WERI-Rb-1 (cell line): Measurements from ENCODE around the gene SORCS2.

Source experiments
- DNase-seq: peaks from one replicate; pipeline ENCODE4 v3.0.0-alpha.2; 2020
- H3K27ac ChIP-seq: fragments of 250-450 bp; sonication (Bioruptor Pico); 2 replicates; pipeline ENCODE4 v1.5.1; 2020; ENCODE audit warnings: mild to moderate bottlenecking, moderate library complexity
- H3K27me3 ChIP-seq: fragments of 250-450 bp; sonication (Bioruptor Pico); 2 replicates; pipeline ENCODE4 v1.5.1; 2021; ENCODE audit warnings: mild to moderate bottlenecking, low read depth, moderate library complexity; ENCODE audit not compliant: insufficient read depth, severe bottlenecking
- H3K36me3 ChIP-seq: fragments of 250-450 bp; sonication (Bioruptor Pico); 2 replicates; pipeline ENCODE4 v1.5.1; 2020; ENCODE audit warnings: mild to moderate bottlenecking, moderate library complexity
- H3K4me3 ChIP-seq: 2 replicates; pipeline ENCODE4 v1.5.1; 2011; ENCODE audit warnings: low read depth, mild to moderate bottlenecking, control low read depth, low read length
- H3K9me3 ChIP-seq: fragments of 250-450 bp; sonication (Bioruptor Pico); 2 replicates; pipeline ENCODE4 v1.5.1; 2021; ENCODE audit warnings: mild to moderate bottlenecking, moderate library complexity; ENCODE audit not compliant: severe bottlenecking
- TF ChIP-seq, protein P1 (sequence below): IDR thresholded peaks from 2 replicates; pipeline ENCODE4 v1.5.1; 2011; ENCODE audit warnings: low read depth, mild to moderate bottlenecking, control low read depth, inconsistent platforms, low read length

SORCS2 gene

GRCh38 chr4:7620814-7621176 is 428.5 kb downstream of the SORCS2 start:
- TF ChIP-seq, protein P1, sequence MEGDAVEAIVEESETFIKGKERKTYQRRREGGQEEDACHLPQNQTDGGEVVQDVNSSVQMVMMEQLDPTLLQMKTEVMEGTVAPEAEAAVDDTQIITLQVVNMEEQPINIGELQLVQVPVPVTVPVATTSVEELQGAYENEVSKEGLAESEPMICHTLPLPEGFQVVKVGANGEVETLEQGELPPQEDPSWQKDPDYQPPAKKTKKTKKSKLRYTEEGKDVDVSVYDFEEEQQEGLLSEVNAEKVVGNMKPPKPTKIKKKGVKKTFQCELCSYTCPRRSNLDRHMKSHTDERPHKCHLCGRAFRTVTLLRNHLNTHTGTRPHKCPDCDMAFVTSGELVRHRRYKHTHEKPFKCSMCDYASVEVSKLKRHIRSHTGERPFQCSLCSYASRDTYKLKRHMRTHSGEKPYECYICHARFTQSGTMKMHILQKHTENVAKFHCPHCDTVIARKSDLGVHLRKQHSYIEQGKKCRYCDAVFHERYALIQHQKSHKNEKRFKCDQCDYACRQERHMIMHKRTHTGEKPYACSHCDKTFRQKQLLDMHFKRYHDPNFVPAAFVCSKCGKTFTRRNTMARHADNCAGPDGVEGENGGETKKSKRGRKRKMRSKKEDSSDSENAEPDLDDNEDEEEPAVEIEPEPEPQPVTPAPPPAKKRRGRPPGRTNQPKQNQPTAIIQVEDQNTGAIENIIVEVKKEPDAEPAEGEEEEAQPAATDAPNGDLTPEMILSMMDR: no peak
- Histone ChIP-seq H3K4me3 (no peak overlapping the region), H3K9me3 (no peaks in the 10 kb centered on the region), H3K27me3 (no peaks in the 10 kb centered on the region), H3K27ac (no peak overlapping the region), H3K36me3 (peaks cover 3% of the 10 kb centered on the region; the same call in 1 of the 2 replicates)
- no peak for DNase-seq

DNA sequence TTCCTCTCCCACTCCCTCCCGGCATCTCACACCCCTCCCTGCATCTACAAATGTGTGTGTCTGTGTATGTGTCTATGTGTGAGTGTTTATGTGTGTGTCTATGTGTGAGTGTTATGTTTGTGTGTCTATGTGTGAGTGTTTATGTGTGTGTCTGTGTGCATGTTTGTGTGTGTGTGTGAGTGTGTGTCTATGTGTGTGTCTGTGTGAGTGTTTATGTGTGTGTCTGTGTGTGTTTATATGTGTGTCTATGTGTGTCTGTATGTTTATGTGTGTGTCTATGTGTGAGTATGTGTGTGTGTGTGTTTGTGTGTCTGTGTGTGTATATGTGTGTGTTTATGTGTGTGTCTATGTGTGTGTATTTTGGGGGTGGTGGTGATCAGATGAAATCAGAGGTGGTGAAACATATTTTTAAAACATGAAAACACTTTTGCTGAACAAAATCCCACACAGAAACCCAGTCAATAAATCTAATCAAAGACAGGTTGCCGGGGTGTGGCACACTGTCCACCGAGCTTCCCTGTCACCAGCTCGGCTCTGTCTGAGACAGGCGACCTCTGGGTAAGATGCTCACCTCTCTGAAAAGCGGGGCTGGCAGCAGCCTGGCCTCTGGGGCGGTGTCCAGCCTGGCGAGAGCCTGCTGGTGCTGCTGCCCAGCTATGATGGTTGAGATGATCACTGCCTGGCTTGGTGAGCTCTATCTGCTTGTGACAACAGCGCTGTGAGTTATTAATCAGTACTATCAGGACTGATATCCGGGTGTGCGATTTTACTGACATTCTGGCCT is 429.1 kb downstream of the SORCS2 start:
- Histone ChIP-seq H3K9me3 (no peaks in the 10 kb centered on the region), H3K4me3 (no peak overlapping the region), H3K27me3 (no peaks in the 10 kb centered on the region), H3K27ac (no peak overlapping the region), H3K36me3 (peaks cover 7% of the 10 kb centered on the region)
- TF ChIP-seq, protein P1: no peak
- no peak for DNase-seq

DNA sequence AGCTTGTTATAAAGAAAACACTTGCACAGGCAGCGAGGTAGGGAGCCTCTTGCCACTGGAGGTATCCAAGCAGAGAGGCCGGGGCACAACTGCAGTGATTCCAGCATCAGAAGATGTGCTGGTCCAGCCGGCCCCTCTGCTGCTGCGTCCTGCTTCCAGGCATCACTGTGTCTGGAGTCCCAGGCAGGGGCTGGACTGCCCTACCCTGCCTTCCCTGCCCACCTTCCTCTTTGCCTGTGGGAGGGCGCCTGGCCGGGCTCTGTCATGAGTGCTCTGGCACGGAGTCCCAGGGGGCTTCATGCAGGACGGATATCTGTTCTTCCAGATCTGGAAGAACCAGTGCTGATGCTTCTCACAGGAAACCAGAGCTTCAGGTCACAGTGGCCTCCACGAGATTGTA is 430.0 kb downstream of the SORCS2 start:
- TF ChIP-seq, protein P1: no peak
- Histone ChIP-seq H3K4me3 (no peak overlapping the region), H3K27ac (no peak overlapping the region), H3K27me3 (no peaks in the 10 kb centered on the region), H3K36me3 (peaks cover 8% of the 10 kb centered on the region), H3K9me3 (no peaks in the 10 kb centered on the region)
- DNase-seq: no peak

DNA sequence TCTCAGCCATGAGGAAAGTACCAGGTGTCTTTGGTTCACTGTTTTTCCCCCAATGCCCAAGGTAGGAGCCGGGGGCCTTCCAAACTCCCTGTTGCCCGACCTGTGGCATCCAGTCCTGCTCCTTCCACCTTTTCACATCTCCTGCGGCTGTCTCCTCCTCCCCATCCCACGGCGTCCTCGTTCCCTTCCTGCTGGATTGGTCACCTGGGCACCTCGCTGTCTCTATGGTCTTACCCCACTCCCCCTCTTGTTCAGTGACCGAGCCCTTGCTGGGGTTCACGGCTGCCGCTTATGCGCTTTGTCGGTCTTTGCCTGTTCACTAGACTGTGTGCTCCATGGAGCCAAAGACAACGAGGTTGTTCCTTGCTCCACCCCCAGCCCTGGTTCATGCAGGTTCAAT is 431.1 kb downstream of the SORCS2 start:
- Histone ChIP-seq H3K9me3 (no peaks in the 10 kb centered on the region), H3K4me3 (no peak overlapping the region), H3K27me3 (no peaks in the 10 kb centered on the region), H3K36me3 (peaks cover 8% of the 10 kb centered on the region), H3K27ac (no peak overlapping the region)
- DNase-seq: no peak
- TF ChIP-seq, protein P1: no peak

DNA sequence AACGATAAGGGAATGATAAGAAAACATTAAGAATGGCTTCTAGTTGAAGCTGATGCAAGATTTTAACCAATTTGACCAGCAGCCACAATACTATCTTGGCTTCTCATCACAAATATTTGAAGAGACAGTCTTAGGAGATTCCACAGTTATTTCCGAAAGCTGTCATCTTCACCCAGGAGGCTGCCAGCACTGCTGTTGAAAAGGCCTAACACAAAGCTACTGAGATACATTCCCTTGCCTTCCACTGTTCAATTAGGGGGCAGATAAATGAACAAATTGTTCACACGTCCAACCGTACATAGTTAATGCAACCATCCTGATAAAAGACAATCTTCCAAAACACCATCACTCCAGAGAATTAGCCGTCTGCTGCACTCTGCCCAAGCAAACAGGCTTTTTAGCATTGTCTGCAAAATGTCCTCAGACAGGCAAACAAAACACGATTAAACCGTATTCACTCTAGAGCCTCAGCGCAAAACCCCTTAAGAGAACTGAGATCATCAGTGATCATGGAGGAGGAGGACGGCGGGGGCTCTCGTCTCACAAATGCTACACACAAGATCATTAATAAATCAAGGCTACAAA is 432.1 kb downstream of the SORCS2 start:
- TF ChIP-seq, protein P1: no peak
- no peaks in the 10 kb centered on the region for H3K9me3 ChIP-seq
- no peak overlapping the region for H3K4me3 ChIP-seq
- DNase-seq: no peak
- H3K36me3 ChIP-seq: peaks cover 8% of the 10 kb centered on the region
- H3K27me3 ChIP-seq: no peaks in the 10 kb centered on the region
- no peak overlapping the region for H3K27ac ChIP-seq

DNA sequence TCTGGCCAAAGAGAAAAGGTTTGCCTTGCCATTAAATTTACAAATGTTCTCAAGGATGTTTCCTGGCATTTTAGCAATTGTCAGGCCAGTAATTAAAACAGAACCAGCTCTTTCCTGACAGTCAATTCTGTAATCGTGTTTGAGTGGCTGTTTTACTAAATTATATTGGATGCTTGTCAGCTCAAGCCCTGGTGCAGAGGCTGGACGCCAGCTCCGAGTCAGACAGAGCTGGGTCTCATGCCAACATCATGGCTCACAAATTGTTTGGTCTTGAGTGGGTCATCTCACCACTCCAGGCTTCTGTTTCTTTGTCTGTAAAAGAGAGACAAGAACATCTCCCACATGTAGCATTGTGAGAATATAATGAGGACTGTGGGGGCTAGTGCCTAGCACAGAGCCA is 432.7 kb downstream of the SORCS2 start:
- H3K9me3 ChIP-seq: no peaks in the 10 kb centered on the region
- no peak overlapping the region for H3K4me3 ChIP-seq
- no peak for DNase-seq
- H3K27ac ChIP-seq: no peak overlapping the region
- H3K27me3 ChIP-seq: no peaks in the 10 kb centered on the region
- peaks cover 8% of the 10 kb centered on the region for H3K36me3 ChIP-seq
- TF ChIP-seq, protein P1: no peak
